ENCODE results near the gene PRMT3. TPM values are rescaled to one million over a fixed set of nuclear protein-coding genes. Genes with fewer than 3 reads are reported as not detected.

PRMT3 gene
- total and polyA plus RNA-seq, 2 experiments from 2014 or later: 9.8 to 11.7 TPM

- Histone ChIP-seq H3K4me2 (ENCODE audit: unreplicated experiment) (no peak overlapping the region), H3K27me3 (replicated peaks; ENCODE audit: insufficient read depth) (no peaks in the 10 kb centered on the region), H3K27ac (no peak overlapping the region), H3F3A (ENCODE audit: insufficient read depth) (no peaks in the 10 kb centered on the region), H3K9ac (no peak overlapping the region), H2AFZ (no peak overlapping the region), H3K36me3 (ENCODE audit: low read depth) (no peaks in the 10 kb centered on the region), H3K4me3 (no peak overlapping the region), H3K4me1 (ENCODE audit: insufficient read depth) (no peaks in the 10 kb centered on the region), H3K9me2 (ENCODE audit: insufficient read depth) (no peaks in the 10 kb centered on the region), H3K9me3 (ENCODE audit: low read depth) (no peaks in the 10 kb centered on the region), H4K20me1 (ENCODE audit: insufficient read depth) (no peaks in the 10 kb centered on the region), H3K79me2 (ENCODE audit: insufficient read depth) (no peaks in the 10 kb centered on the region)
- no peak for DNase-seq
- in situ Hi-C loops (cut with MboI): no loop called here
- TF ChIP-seq EZH2 (IDR thresholded peaks at IDR 0.05; ENCODE audit: insufficient read depth, poor library complexity, severe bottlenecking) (no peak), EZH2phosphoT487 (IDR thresholded peaks at IDR 0.05; ENCODE audit: insufficient read depth, low read depth) (no peak)
- 87 to 94% methylated on average over 5 of the region's 5 CpGs for WGBS, 2 experiments (ENCODE audit: low coverage in 1 of 2, low lambda C conversion rate in 2 of 2, missing lambda C conversion rate in 2 of 2)
Observed at GRCh38 chr11:20497124-20497792, 109.7 kb downstream of the PRMT3 start.

DNA sequence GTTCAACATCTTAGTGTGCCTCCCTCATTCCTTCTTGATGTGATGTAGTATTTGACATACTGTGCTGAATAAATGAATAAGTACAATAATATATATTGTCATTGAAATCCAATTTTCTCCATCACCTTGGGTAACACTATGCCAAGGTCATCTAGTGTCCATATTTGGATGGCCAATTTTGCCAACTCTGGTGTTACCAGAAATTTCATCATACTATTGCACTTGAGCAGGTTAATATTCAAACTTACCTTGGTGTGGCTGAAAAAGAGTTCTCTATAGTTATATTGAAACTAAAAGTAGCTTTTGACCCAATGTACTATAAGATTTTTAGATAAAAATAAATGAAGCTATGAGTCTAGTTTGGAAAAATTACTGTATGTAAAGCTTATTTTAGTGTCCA, 113.7 kb downstream of the PRMT3 start:
- Histone ChIP-seq H3F3A (ENCODE audit: insufficient read depth) (no peaks in the 10 kb centered on the region), H3K4me3 (no peak overlapping the region)
- no peak for TF ChIP-seq EZH2phosphoT487 (IDR thresholded peaks at IDR 0.05; ENCODE audit: insufficient read depth, low read depth)
- no peak for TF ChIP-seq EZH2 (IDR thresholded peaks at IDR 0.05; ENCODE audit: insufficient read depth, poor library complexity, severe bottlenecking)

DNA sequence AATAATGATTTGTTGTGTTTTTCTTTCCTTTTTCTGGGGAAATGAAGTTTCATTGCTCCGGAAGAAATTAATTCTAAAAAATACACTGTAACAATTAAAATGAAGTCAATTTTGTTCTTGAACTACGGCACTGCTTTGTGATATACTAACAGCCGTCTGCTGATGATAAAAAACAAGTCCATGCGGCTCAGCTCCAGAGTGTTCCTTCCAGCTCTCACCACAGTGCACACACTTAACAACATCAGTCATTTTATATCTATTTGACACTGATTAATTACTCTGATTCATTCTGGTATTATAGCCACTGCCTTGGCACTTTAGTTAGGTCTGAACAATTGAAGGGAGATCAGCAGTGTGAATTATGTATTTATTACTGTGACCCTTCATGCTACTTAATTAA, 114.5 kb downstream of the PRMT3 start:
- Histone ChIP-seq H3K4me1 (ENCODE audit: insufficient read depth) (no peaks in the 10 kb centered on the region), H3K79me2 (ENCODE audit: insufficient read depth) (no peaks in the 10 kb centered on the region), H3K9me3 (ENCODE audit: low read depth) (no peaks in the 10 kb centered on the region), H4K20me1 (ENCODE audit: insufficient read depth) (no peaks in the 10 kb centered on the region), H3K4me3 (no peak overlapping the region), H3K27ac (no peak overlapping the region), H2AFZ (no peak overlapping the region), H3K9me2 (ENCODE audit: insufficient read depth) (no peaks in the 10 kb centered on the region), H3K4me2 (ENCODE audit: unreplicated experiment) (no peak overlapping the region), H3K9ac (no peak overlapping the region), H3K36me3 (ENCODE audit: low read depth) (no peaks in the 10 kb centered on the region), H3F3A (ENCODE audit: insufficient read depth) (no peaks in the 10 kb centered on the region), H3K27me3 (replicated peaks; ENCODE audit: insufficient read depth) (no peaks in the 10 kb centered on the region)
- TF ChIP-seq EZH2 (IDR thresholded peaks at IDR 0.05; ENCODE audit: insufficient read depth, poor library complexity, severe bottlenecking): no peak
- no peak for TF ChIP-seq EZH2phosphoT487 (IDR thresholded peaks at IDR 0.05; ENCODE audit: insufficient read depth, low read depth)
- no peak for DNase-seq
- in situ Hi-C loops (cut with MboI): no loop called here
- WGBS, 2 experiments (ENCODE audit: low coverage in 1 of 2, low lambda C conversion rate in 2 of 2, missing lambda C conversion rate in 2 of 2): 84 to 91% methylated on average over 4 of the region's 4 CpGs

More for the DNA sequence above, 113.7 kb downstream of the PRMT3 start:
- Histone ChIP-seq H3K79me2 (ENCODE audit: insufficient read depth) (no peaks in the 10 kb centered on the region), H3K4me1 (ENCODE audit: insufficient read depth) (no peaks in the 10 kb centered on the region), H3K9me3 (ENCODE audit: low read depth) (no peaks in the 10 kb centered on the region), H3K27me3 (replicated peaks; ENCODE audit: insufficient read depth) (no peaks in the 10 kb centered on the region), H3K27ac (no peak overlapping the region), H3K9ac (no peak overlapping the region), H3K4me2 (ENCODE audit: unreplicated experiment) (no peak overlapping the region), H2AFZ (no peak overlapping the region), H3K9me2 (ENCODE audit: insufficient read depth) (no peaks in the 10 kb centered on the region), H4K20me1 (ENCODE audit: insufficient read depth) (no peaks in the 10 kb centered on the region), H3K36me3 (ENCODE audit: low read depth) (no peaks in the 10 kb centered on the region)
- in situ Hi-C loops (cut with MboI): no loop called here
- no peak for DNase-seq

DNA sequence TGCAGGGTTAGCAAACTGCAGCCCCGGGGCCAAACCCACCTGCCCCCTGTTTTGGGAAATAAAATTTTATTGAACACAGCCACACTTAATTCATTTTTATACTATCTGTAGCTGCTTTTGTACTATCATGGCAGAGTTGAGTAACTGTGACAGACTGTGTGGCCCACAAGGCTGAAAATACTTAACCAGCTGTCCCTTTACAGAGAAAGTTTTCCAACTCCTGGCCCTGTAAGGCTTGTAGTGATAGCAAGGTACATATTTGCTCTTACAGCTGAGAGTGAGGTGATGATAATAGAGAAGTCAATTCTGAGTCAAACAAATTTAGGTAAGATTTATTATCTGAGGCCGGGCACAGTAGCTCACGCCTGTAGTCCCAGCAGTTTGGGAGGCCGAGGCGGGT, 124.5 kb downstream of the PRMT3 start:
- Histone ChIP-seq H2AFZ (no peak overlapping the region), H3K36me3 (ENCODE audit: low read depth) (0 out of 2 replicates have a peak, but pooled peaks cover 4% of the 10 kb centered on the region), H3K9me2 (ENCODE audit: insufficient read depth) (no peaks in the 10 kb centered on the region), H3K4me3 (no peak overlapping the region), H3K79me2 (ENCODE audit: insufficient read depth) (no peaks in the 10 kb centered on the region), H4K20me1 (ENCODE audit: insufficient read depth) (no peaks in the 10 kb centered on the region), H3K9me3 (ENCODE audit: low read depth) (no peaks in the 10 kb centered on the region), H3K9ac (no peak overlapping the region), H3K27ac (no peak overlapping the region), H3F3A (ENCODE audit: insufficient read depth) (no peaks in the 10 kb centered on the region), H3K4me2 (ENCODE audit: unreplicated experiment) (no peak overlapping the region), H3K4me1 (ENCODE audit: insufficient read depth) (no peaks in the 10 kb centered on the region), H3K27me3 (replicated peaks; ENCODE audit: insufficient read depth) (no peaks in the 10 kb centered on the region)
- in situ Hi-C loops (cut with MboI): no loop called here
- TF ChIP-seq EZH2 (IDR thresholded peaks at IDR 0.05; ENCODE audit: insufficient read depth, poor library complexity, severe bottlenecking): no peak
- TF ChIP-seq EZH2phosphoT487 (IDR thresholded peaks at IDR 0.05; ENCODE audit: insufficient read depth, low read depth): no peak
- WGBS, 2 experiments (ENCODE audit: low coverage in 1 of 2, low lambda C conversion rate in 2 of 2, missing lambda C conversion rate in 2 of 2): 58 to 62% methylated on average over 5 of the region's 5 CpGs
- DNase-seq: no peak

Data from GM23248 (cell line).